Activated naive CD8-positive, alpha-beta T cell treated with anti-CD3 and anti-CD28 coated beads for 36 hours (primary cell): Measurements from ENCODE around the gene MARCO. TPM values are rescaled to one million over a fixed set of nuclear protein-coding genes. Genes with fewer than 3 reads are reported as not detected.
"Not testable (repeated sequence)": the region's sequence is repeated elsewhere in the genome, so short reads cannot be mapped to it uniquely, and the experiment has no call there.

ENCODE experiments used
- DNase-seq: peaks from one replicate; pipeline ENCODE4 v3.0.0; 2021
- H3K27ac Mint-ChIP-seq: one replicate; pipeline ENCODE4 v1.8.0; 2022; ENCODE audit warnings: mild to moderate bottlenecking, moderate library complexity, mixed read lengths
- H3K27me3 Mint-ChIP-seq: one replicate; pipeline ENCODE4 v1.8.0; 2022; ENCODE audit warnings: mild to moderate bottlenecking, mixed read lengths
- H3K36me3 Mint-ChIP-seq: one replicate; pipeline ENCODE4 v1.8.0; 2021; ENCODE audit warnings: mild to moderate bottlenecking, mixed read lengths
- H3K4me1 Mint-ChIP-seq: one replicate; pipeline ENCODE4 v1.8.0; 2021; ENCODE audit warnings: mixed read lengths
- H3K4me3 Mint-ChIP-seq: one replicate; pipeline ENCODE4 v1.8.0; 2022; ENCODE audit warnings: mild to moderate bottlenecking, moderate library complexity, mixed read lengths
- H3K9me3 Mint-ChIP-seq: one replicate; pipeline ENCODE4 v1.8.0; 2022; ENCODE audit warnings: mixed read lengths
- total RNA-seq, 2 experiments: library from RNA; stranded (reverse); gene quantifications; one replicate each; pipeline ENCODE4 v1.2.3, GENCODE V29; 2021

MARCO gene
- total RNA-seq, 2 experiments from 2014 or later, result not detected

DNA sequence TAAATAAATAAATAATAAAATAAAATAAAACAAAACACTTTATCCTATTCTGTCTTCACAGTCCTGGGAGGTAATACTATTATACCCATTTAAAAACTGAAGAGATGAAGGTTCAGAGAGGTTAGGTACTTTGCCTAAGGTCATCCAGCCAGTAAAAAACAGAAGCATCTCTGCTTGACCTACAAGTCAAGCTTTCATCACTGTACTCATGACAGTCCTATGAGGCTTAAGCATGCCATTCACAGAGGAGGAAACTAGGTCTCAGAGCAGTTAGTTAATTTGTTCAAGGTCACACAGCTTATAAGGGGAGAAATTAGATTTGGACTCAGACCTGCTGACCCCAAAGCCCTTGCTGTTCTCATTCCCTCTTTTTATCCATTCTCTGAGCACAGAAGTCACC is 77.5 kb downstream of the MARCO start:
- DNase-seq, result no peak
- no peak overlapping the region for H3K27ac Mint-ChIP-seq
- no peaks in the 10 kb centered on the region for H3K36me3 Mint-ChIP-seq
- peaks cover 4% of the 10 kb centered on the region for H3K27me3 Mint-ChIP-seq
- H3K4me3 Mint-ChIP-seq, result no peak overlapping the region
- no peaks in the 10 kb centered on the region for H3K9me3 Mint-ChIP-seq
- H3K4me1 Mint-ChIP-seq, result no peaks in the 10 kb centered on the region

DNA sequence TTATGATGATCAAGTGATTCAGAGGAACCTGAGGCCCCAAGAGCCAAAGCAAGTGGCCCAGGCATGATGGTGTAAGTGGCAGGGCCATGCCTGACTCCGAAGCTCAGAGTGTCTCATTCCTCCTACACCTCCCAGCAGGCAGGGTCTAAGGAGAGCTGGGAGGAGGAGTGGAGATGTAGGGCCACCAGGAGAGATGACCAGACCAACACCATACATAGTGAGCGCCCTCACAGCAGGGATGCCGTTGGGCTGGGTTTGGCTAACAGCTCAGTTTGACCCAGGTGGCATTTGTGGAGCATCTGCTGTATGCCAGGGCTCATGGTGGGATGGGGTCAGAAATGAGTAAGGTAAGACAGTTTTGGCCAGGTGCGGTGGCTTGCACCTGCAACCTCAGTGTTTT is 80.7 kb downstream of the MARCO start:
- Mint-ChIP-seq H3K4me1 (no peaks in the 10 kb centered on the region), H3K4me3 (no peak overlapping the region), H3K36me3 (no peaks in the 10 kb centered on the region), H3K27ac (no peak overlapping the region), H3K27me3 (peaks cover 4% of the 10 kb centered on the region), H3K9me3 (no peaks in the 10 kb centered on the region)
- DNase-seq, result no peak

DNA sequence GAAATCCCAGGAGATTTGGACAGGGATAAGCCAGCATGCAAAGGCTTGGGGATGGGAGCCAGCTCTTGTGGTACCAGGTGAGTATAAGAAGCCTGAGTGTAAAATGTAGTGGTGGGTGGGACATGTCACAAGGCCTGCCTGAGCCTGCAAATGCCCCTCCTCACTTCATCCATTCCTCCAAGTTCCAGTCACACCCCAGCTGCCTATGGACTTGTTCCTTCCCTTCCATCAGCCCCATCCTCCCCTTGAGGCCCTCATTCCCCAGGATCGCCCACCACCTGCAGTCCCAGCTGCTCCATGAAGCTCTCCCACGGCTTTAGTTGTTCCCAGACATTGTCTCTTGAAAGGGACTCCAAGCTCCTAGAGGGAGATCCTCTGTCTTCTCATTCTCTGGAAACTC is 81.5 kb downstream of the MARCO start:
- Mint-ChIP-seq H3K4me1 (no peaks in the 10 kb centered on the region), H3K36me3 (no peaks in the 10 kb centered on the region), H3K4me3 (no peak overlapping the region)

DNA sequence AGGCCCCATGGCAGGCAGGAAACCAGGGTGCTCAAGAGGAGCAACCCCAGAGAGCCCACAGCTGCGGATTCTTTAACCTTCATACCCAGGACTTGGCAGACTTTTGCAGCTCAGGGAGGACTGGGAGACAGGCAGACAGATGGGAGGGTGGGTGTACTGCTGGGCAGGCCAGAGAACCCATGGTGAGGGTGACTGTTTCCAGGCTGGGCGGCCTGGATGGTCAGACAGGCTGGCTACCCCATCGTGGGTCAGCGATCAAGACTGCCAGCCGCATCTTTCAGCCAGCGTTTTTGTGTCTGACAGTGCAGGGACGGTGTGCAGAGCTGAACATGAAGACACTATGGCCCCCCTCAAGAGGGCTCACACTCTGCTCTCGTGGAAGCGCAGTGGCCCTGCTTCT is 82.2 kb downstream of the MARCO start:
- no peaks in the 10 kb centered on the region for H3K9me3 Mint-ChIP-seq
- H3K27ac Mint-ChIP-seq, result no peak overlapping the region
- H3K27me3 Mint-ChIP-seq, result peaks cover 7% of the 10 kb centered on the region
- H3K4me3 Mint-ChIP-seq, result no peak overlapping the region
- H3K36me3 Mint-ChIP-seq, result no peaks in the 10 kb centered on the region
- no peak for DNase-seq
- no peaks in the 10 kb centered on the region for H3K4me1 Mint-ChIP-seq

More for the DNA sequence above, 81.5 kb downstream of the MARCO start:
- Mint-ChIP-seq H3K27ac (no peak overlapping the region), H3K9me3 (no peaks in the 10 kb centered on the region), H3K27me3 (peaks cover 9% of the 10 kb centered on the region)
- no peak for DNase-seq

DNA sequence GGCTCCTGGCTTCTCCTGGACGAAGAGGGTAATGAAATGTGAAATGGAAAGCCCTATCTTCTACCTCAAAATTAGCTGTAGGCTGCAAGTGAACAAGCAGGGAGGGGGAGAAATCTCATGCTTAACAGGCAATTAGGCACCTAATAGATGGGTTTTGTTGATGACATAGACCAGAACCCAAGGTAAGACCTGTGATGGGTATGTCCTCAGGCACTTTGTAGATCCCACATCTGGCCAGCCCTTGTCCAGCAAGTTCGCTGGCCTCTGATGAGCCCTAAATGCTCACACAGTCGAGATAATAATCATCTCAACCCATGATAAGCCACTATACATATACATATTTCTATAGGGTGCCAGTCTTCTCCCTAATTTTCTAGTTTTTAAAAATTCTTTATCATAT is 82.6 kb downstream of the MARCO start:
- H3K4me3 Mint-ChIP-seq, result no peak overlapping the region
- H3K27ac Mint-ChIP-seq, result no peak overlapping the region
- H3K4me1 Mint-ChIP-seq, result no peaks in the 10 kb centered on the region
- peaks cover 7% of the 10 kb centered on the region for H3K27me3 Mint-ChIP-seq
- DNase-seq, result no peak
- no peaks in the 10 kb centered on the region for H3K36me3 Mint-ChIP-seq
- H3K9me3 Mint-ChIP-seq, result no peaks in the 10 kb centered on the region

DNA sequence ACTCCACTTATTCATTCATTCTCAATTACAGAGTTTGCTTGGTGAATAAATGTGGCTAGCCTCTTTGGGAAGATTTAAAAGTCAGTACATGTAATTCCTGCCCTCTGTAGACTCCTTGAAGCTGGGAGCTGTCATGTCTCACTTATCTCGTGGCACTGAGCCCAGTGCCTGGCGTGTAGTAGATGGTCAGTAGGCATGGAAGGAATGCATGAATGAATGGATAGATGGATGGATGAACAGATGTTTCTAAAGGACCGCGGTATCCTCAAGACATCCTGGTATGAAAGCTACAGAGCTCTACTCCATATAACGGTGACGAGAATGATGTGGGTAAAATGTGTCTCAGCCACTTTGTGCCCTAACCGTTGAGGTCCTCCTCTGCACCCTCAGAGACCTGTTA is 83.0 kb downstream of the MARCO start:
- H3K9me3 Mint-ChIP-seq, result no peaks in the 10 kb centered on the region
- no peaks in the 10 kb centered on the region for H3K4me1 Mint-ChIP-seq
- H3K27ac Mint-ChIP-seq, result no peak overlapping the region
- H3K36me3 Mint-ChIP-seq, result no peaks in the 10 kb centered on the region
- no peak for DNase-seq
- peaks cover 7% of the 10 kb centered on the region for H3K27me3 Mint-ChIP-seq
- H3K4me3 Mint-ChIP-seq, result no peak overlapping the region

DNA sequence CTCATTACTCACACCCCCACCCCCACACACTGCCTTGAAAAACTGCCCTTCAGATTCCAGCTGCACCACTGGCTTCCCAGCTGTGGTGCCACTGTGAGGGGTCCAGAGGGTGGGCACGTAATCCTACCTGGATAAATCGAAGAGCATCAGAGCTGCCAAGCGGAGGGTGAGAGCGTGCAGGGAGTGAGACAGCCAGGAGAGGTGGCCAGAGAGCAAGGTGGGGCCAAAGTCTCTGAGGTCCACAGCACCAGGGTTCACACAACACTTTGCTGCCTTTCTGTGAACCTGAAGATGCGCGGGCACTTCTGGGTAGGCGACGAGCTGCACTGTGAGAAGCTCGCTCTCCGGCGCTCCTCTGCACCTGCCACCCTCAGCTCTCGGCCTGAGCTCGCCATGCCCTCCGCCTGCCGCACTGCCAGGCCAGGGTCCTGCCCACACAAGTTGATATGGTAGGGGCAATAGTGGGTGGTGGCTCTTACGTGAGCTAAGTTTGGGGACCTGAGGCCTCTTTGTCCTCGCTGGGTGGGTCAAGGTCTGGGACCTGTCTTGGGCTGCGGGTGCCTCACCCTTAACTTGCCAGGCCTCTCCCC is 83.9 kb downstream of the MARCO start:
- Mint-ChIP-seq H3K36me3 (no peaks in the 10 kb centered on the region), H3K4me3 (no peak overlapping the region), H3K9me3 (no peaks in the 10 kb centered on the region), H3K27ac (no peak overlapping the region), H3K4me1 (no peaks in the 10 kb centered on the region), H3K27me3 (peaks cover 11% of the 10 kb centered on the region)
- no peak for DNase-seq

DNA sequence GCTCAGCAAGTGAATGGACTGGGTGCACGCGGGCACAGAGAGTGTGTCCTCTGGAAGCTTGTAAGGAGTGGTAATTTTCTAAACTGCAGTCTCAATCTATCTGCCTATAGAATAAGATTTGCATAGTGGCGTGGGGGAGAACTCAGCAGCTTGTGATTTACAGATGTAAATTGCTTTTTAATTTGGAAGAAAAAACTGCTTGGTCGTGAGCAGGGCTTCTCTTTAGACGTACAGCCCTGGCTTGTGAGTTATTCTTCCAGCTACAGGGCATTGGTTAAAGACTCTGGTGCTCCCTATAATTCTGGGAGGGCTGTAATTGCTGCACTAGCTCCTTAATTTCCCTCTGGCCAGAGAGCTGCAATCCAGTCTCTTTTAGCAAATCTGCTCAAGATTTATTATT is 84.9 kb downstream of the MARCO start:
- Mint-ChIP-seq H3K27ac (no peak overlapping the region), H3K27me3 (peaks cover 11% of the 10 kb centered on the region), H3K4me3 (no peak overlapping the region), H3K4me1 (no peaks in the 10 kb centered on the region), H3K36me3 (no peaks in the 10 kb centered on the region), H3K9me3 (no peaks in the 10 kb centered on the region)
- DNase-seq, result no peak

DNA sequence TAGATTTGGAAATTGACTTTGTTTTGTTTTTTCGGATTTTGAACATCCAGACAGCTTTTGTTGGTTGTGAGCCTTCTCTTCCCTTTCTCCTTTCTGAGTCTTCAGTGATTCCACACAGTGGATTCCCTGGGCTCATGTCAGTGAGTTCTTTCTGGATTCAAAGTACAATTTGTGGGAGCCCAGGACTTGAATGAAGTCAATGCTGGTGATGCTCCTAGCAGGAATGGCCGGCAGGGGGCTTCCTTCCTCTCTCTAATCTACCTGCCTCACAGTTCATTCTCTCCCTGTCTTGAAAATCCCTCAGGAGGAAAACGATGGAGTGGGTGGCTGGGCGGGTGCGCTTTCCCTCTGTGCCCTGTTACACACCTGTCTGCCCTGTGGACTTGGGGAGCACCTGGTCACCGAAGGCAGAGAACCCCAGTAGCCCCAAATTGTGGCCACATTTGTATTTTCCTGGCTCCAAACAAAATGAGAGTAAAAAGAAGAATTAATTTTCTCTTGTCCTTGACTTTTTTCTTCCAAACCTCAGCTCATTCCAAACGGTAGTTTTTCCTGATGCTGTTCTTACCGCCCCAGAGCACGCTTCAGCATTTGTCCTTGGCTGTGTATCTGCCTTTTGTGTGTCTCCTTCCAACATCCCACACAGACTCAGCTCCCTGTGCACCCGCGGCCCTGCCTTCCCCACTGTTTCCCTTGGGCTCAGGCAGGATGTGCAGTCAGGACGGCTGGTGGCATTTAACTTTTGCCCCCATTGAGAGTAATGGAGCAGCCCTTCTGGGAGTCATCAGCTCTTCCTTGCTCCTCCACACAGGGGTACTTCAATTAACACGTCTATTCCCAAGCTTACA is 86.6 kb downstream of the MARCO start:
- H3K9me3 Mint-ChIP-seq, result peaks cover 3% of the 10 kb centered on the region
- no peaks in the 10 kb centered on the region for H3K36me3 Mint-ChIP-seq
- H3K27me3 Mint-ChIP-seq, result peaks cover 11% of the 10 kb centered on the region
- DNase-seq, result no peak
- H3K4me3 Mint-ChIP-seq, result no peak overlapping the region
- H3K4me1 Mint-ChIP-seq, result no peaks in the 10 kb centered on the region
- no peak overlapping the region for H3K27ac Mint-ChIP-seq

DNA sequence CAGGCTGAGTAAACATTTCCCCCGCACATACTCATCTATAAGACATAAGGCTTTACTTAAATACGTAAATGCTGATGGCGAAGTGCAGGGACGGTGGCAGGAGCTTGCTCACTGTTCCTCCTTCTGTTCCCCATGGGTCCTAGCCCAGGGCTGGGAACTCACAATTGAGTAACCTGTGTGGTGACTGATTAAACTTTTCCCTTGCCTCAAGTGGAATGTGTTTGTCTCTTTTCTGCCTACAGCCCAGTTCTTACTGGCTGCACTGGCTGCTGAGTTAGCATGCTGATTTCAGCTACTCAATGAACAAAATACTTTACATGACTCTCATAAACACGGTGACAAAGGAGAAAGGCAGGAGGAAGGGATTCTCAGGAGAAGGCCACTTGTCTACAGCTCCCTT is 87.3 kb downstream of the MARCO start:
- DNase-seq, result no peak
- Mint-ChIP-seq H3K4me1 (no peaks in the 10 kb centered on the region), H3K36me3 (no peaks in the 10 kb centered on the region), H3K9me3 (peaks cover 8% of the 10 kb centered on the region), H3K27ac (no peak overlapping the region), H3K27me3 (peaks cover 11% of the 10 kb centered on the region), H3K4me3 (no peak overlapping the region)

DNA sequence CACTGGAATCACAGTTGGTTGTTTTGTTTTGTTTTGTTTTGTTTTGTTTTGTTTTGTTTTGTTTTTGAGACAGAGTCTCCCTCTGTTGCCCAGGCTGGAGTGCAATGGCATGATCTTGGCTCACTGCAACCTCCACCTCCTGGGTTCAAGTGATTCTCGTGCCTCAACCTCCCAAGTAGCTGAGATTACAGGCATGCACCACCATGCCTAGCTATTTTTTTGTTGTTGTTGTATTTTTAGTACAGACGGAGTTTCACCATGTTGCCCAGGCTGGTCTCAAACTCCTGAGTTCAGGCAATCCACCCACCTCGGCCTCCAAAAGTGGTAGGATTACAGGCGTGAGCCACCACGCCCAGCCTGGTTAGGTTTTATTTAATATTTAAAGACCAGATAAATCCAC is 95.9 kb downstream of the MARCO start:
- H3K9me3 Mint-ChIP-seq, result peaks cover 23% of the 10 kb centered on the region
- not testable (repeated sequence) for H3K27ac Mint-ChIP-seq, H3K27me3 Mint-ChIP-seq, H3K36me3 Mint-ChIP-seq, DNase-seq, H3K4me1 Mint-ChIP-seq, H3K4me3 Mint-ChIP-seq

DNA sequence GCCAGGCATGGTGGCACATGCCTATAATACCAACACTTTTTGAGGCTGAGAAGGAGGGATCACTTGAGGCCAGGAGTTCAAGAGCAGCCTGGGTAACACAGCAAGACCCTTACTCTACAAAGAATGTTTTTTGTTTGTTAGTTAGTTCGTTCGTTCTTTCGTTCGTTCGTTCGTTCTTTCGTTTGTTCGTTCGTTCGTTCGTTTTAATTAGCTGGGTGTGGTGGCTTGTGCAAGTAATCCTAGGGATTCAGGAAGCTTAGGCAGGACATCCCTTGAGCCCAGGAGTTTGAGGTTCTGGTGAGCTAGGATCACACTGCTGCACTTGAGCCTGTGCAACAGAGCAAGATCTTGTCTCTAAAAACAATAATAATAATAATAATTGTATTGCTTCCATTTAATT is 98.7 kb downstream of the MARCO start:
- Mint-ChIP-seq H3K27ac (no peak overlapping the region), H3K4me3 (no peak overlapping the region), H3K36me3 (no peaks in the 10 kb centered on the region), H3K9me3 (peaks cover 5% of the 10 kb centered on the region), H3K27me3 (peaks cover 10% of the 10 kb centered on the region), H3K4me1 (no peaks in the 10 kb centered on the region)
- DNase-seq, result no peak

Other genes starting within 250 kb of the MARCO start
- gene EN1, start 94.5 kb upstream of the MARCO start, total RNA-seq, result not detected
- gene C1QL2, start 216.6 kb downstream of the MARCO start, total RNA-seq, result not detected